HUES64 (cell line): ENCODE measurements around the gene HOXD8.

Source experiments
- H3K27ac ChIP-seq: 2 replicates; pipeline ENCODE4 v1.7.0; 2013; ENCODE audit warnings: low read depth, low read length, inconsistent platforms
- H3K27me3 ChIP-seq: 2 replicates; pipeline ENCODE4 v1.6.1; 2013; ENCODE audit warnings: mild to moderate bottlenecking, low read length; ENCODE audit not compliant: insufficient read depth
- H3K36me3 ChIP-seq: 2 replicates; pipeline ENCODE4 v1.6.1; 2013; ENCODE audit warnings: mild to moderate bottlenecking, low read length; ENCODE audit not compliant: insufficient read depth
- H3K4me1 ChIP-seq: 2 replicates; pipeline ENCODE4 v1.6.1; 2013; ENCODE audit warnings: mild to moderate bottlenecking, low read length, moderate library complexity; ENCODE audit not compliant: insufficient read depth
- H3K4me3 ChIP-seq: 2 replicates; pipeline ENCODE4 v1.5.1; 2013; ENCODE audit warnings: mild to moderate bottlenecking, low read length, moderate library complexity
- H3K9ac ChIP-seq: 2 replicates; pipeline ENCODE4 v1.6.1; 2013; ENCODE audit warnings: mild to moderate bottlenecking, low read depth, low read length
- H3K9me3 ChIP-seq: 2 replicates; pipeline ENCODE4 v1.6.1; 2013; ENCODE audit warnings: low read depth, low read length; ENCODE audit not compliant: insufficient read depth
- WGBS: fragments of 150-250, 120-280 bp; methylation state at CpG from one replicate; pipeline ENCODE4 v1.1.7; 2013; ENCODE audit warnings: missing lambda C conversion rate; 5-methylcytosine and 5-hydroxymethylcytosine counted together

The HOXD8 gene

DNA sequence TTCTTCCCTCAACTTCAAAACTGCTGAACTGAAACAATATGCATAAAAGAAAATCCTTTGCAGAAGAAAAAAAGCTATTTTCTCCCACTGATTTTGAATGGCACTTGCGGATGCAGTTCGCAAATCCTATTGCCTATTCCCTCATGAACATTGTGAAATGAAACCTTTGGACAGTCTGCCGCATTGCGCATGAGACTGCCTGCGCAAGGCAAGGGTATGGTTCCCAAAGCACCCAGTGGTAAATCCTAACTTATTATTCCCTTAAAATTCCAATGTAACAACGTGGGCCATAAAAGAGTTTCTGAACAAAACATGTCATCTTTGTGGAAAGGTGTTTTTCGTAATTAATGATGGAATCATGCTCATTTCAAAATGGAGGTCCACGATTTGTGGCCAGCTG lies 8.4 kb downstream of the HOXD8 start:
- Histone ChIP-seq H3K27ac (no peak overlapping the region), H3K27me3 (peaks cover 100% of the 10 kb centered on the region)
- WGBS: 72% methylated on average over 8 of the region's 8 CpGs

DNA sequence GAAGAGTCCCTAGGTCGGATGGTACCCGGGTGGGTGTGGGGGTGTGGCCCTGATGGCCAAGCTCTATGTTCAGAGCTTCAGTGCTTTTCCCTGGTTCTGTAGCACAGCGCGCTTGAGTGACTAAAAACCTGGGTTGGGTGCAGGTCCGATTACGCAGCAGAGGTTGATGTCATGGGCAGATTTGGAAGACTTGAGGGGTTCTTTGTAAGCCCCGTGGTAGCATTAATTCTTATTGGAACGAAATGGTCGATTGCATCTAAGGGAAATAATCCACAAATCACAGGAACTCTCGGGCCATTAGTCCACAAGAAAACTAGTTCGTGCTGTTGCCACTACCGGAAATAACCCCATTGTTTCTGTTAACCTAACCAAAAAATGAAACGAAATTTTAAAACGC lies 9.0 kb downstream of the HOXD8 start:
- Histone ChIP-seq H3K27me3 (peaks cover 100% of the 10 kb centered on the region), H3K9ac (no peak overlapping the region), H3K36me3 (no peaks in the 10 kb centered on the region), H3K9me3 (no peaks in the 10 kb centered on the region), H3K4me3 (no peak overlapping the region), H3K27ac (no peak overlapping the region), H3K4me1 (no peaks in the 10 kb centered on the region; the same call in 1 of the 2 replicates)
- WGBS: 64% methylated on average over 14 of the region's 14 CpGs

More for the DNA sequence above, 8.4 kb downstream of the HOXD8 start:
- Histone ChIP-seq H3K9ac (no peak overlapping the region), H3K4me1 (no peaks in the 10 kb centered on the region; the same call in 1 of the 2 replicates), H3K36me3 (no peaks in the 10 kb centered on the region), H3K4me3 (no peak overlapping the region), H3K9me3 (no peaks in the 10 kb centered on the region)

DNA sequence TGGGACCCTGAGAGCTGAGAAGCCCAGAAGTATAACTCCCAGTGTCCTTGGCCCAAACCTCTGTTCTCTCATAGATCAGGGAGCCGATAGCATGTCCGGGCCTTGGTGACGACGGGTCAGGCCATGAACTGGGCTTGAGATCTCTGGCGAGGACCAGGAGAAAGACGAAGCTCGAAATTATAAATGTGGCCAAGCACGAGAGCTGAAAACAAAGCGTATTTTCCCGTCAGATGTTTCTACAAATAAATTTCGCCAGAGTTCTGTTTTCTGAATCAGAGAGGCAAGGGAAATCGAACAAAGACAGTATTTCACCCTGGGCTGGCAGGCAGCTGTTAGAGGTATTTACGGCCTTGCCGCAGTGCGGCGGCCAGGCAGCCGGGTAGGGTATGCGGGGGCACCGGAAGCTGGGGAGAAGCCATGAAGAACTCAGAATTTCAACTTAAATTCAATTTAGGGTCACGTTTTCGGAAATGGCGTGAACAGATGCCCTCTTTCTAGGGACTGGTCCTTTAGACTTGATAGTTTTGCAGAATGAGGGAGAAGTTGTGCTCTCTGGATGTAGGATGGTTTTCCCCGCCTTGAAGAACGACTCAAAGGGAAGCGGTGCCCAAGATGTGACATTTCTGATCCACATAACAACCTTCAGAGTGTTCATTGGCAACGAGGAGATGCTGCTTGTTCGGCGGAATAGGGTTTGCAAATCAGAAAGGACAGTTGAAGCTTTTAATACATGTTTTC lies 9.6 kb downstream of the HOXD8 start:
- Histone ChIP-seq H3K27me3 (peaks cover 100% of the 10 kb centered on the region), H3K9me3 (no peaks in the 10 kb centered on the region), H3K36me3 (no peaks in the 10 kb centered on the region), H3K9ac (no peak overlapping the region), H3K27ac (no peak overlapping the region), H3K4me3 (no peak overlapping the region), H3K4me1 (no peaks in the 10 kb centered on the region; the same call in 1 of the 2 replicates)
- 74% methylated on average over 28 of the region's 28 CpGs for WGBS

DNA sequence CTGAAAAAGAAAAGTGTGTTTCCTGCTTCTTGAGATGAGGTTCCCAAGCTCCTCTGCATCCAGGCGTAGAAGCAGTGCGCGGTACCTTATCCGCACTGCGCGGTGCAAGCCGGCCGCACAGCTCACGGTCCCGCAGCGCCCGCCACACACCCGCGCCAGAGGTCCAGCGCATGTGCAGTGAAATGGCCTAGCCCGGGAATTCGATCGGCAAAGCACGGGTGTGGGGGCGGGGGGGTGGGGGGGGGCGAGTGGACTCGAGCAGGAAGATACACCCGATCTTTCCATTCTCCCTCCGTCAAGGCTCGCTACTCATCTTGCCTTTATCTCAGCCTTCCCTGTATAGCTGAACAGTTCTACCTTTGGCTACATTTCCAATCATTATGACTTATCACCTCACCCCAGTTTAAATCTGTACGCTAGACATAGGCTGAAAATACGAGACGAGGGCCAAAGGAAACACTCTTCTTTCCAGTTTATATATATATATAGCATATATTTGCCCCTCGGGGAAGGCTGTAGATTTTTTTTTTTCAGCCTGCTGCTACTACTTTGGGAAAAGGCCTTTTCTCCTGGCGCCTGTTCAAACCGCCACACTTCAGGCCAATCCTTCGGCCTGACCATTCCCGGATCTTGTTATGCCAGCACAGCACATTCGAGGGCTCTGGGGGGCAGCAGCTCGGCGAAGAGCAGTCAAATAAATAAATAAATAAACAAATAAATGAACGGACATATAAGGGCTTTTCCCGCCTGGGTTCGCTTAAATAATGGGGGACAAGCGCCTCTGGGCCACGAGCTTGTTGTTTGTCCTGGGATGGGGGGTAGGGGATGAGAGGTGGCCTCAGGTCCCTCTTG lies 10.4 kb downstream of the HOXD8 start:
- H3K9me3 ChIP-seq: no peaks in the 10 kb centered on the region
- peak overlapping the region; percentile 63; the same call in 1 of the 2 replicates for H3K4me3 ChIP-seq
- H3K4me1 ChIP-seq: no peaks in the 10 kb centered on the region; the same call in 1 of the 2 replicates
- WGBS: 65% methylated on average over 35 of the region's 41 CpGs
- H3K36me3 ChIP-seq: no peaks in the 10 kb centered on the region
- no peak overlapping the region for H3K27ac ChIP-seq
- H3K27me3 ChIP-seq: peaks cover 100% of the 10 kb centered on the region
- no peak overlapping the region for H3K9ac ChIP-seq

DNA sequence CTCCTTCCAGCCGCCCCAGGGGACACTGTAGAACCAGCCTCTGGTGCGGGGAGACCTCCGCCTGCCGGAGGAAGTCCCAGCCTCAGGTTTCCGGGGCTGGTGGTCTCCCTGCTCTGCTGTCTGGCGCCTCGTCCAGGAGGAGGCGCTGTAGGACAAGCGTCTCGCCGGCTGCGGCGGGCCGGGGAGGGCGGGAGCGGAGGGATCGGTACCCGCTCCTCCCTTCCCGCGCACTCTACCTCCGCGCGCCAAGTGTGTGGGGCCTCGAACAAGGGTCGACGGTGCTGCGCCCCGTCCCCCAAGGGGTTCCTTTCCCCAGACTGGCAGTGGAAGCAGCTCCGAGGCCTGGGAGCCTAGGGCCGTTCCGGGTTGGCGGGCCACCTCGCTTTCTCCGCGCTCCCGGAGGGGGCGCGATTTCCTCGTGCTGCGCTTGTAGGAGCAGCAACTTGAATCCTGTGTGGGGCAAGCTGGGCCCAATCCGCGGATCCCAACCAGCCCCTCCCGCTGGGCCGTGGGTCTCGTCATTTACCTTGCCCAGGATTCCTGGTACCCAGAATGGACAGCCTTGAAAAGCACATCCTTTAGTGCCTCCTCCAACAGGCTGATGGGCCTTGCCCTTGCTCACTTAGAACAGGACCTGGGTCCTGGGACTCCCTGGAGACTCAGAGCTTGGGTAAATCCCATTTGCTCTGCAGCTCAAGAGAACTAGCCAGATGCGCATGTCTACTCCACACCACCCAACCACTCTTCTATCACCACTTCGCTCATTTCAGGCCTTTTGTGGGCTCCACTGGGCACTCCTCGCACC lies 11.2 kb downstream of the HOXD8 start:
- peak overlapping the region; percentile 46; the same call in 1 of the 2 replicates for H3K9ac ChIP-seq
- H3K9me3 ChIP-seq: no peaks in the 10 kb centered on the region
- no peaks in the 10 kb centered on the region; the same call in 1 of the 2 replicates for H3K4me1 ChIP-seq
- WGBS: 6% methylated on average over 48 of the region's 48 CpGs
- H3K36me3 ChIP-seq: no peaks in the 10 kb centered on the region
- H3K4me3 ChIP-seq: peak overlapping the region; percentile 63
- peaks cover 100% of the 10 kb centered on the region for H3K27me3 ChIP-seq
- no peak overlapping the region for H3K27ac ChIP-seq

DNA sequence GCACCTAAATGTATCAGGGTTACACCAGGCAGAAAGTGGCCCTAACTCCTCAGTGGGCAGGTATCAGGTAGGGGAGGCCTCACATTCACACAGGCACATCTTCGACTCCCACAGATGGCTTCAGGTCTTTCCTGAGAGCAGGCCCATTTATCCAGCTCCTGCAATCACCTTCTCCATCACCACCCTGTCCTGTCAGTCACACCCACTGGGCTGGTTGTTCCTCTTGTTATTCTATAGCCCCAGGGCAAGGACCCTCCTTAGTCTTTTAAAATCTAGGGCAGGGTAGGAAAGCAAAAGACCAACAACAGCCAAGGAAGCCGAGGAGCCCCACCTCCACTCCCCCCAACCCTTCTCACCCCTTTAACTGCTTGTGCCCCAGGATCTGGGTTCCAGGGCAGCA lies 12.8 kb downstream of the HOXD8 start:
- Histone ChIP-seq H3K4me1 (0 out of 2 replicates have a peak, but pooled peaks cover under 1% of the 10 kb centered on the region), H3K4me3 (no peak overlapping the region), H3K36me3 (no peaks in the 10 kb centered on the region), H3K27ac (no peak overlapping the region), H3K9me3 (no peaks in the 10 kb centered on the region), H3K9ac (no peak overlapping the region), H3K27me3 (peaks cover 100% of the 10 kb centered on the region)
- WGBS: 71% methylated on average over 2 of the region's 2 CpGs

DNA sequence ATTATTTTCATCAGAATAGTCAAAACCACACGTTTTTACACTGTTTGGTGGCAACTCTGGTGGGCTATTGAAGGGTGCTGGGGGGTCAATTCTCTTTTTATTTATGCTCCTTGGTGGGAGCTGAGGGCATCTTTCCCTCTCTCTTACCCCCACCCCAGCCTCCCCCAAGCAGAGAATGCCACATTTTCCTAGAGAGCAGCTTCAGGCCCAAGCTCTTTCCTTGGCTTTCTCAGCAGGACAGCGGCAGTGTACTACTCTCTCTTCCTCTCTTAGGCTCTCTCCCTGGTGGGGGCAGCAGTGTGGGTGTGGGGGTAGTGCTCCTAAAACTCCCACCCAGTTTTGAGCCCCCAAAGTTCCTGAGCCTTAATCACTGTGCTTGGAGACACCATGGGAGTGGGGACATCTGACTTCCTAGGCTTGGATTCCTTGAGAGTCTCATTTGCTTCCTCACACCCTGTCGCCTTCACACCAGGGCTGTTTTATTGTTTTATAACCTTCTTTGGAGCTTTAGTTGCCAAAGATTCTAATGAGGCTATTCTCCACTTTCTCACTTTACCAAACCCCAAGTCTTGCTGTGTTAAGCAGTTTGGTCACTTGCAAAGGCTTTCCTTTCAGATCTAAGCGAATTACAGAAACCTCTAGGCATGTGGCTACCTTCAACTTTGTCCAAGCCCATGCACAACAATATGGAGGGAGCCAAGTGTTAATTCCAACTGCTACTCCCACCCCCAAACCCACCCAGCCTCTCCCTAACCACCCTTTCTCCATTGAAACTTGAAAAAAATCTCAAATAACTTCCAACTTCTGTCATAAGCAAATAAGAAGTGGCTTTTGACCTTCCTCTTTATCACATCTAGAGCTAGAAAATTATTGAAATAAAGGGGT lies 15.8 kb downstream of the HOXD8 start:
- H3K9me3 ChIP-seq: no peaks in the 10 kb centered on the region
- no peak overlapping the region for H3K4me3 ChIP-seq
- 19% methylated on average over 2 of the region's 4 CpGs for WGBS
- H3K27ac ChIP-seq: no peak overlapping the region
- H3K4me1 ChIP-seq: 0 out of 2 replicates have a peak, but pooled peaks cover 2% of the 10 kb centered on the region
- H3K9ac ChIP-seq: no peak overlapping the region
- H3K36me3 ChIP-seq: no peaks in the 10 kb centered on the region
- H3K27me3 ChIP-seq: peaks cover 100% of the 10 kb centered on the region

DNA sequence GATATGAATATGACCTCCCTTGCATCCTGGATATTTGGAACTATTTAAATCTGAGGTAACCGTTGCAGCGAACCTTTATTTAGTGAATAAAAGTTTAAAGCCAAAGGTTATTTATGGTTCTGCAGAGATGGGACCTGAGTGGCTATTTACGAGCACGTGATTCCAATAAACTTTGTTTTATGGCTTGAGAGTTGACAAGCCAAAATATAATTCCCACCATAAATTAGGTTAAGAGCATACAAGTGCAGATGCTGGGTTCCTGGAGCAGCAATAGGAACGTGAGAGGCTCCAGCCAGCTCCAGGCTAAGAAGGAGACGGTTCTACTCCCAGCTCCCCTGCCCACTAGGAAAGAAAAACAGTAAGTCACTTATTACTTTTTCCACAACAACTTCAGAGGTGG lies 16.6 kb downstream of the HOXD8 start:
- no peaks in the 10 kb centered on the region for H3K36me3 ChIP-seq
- H3K27ac ChIP-seq: no peak overlapping the region
- 57% methylated on average over 5 of the region's 6 CpGs for WGBS
- H3K9ac ChIP-seq: no peak overlapping the region
- H3K4me1 ChIP-seq: 0 out of 2 replicates have a peak, but pooled peaks cover 2% of the 10 kb centered on the region
- no peaks in the 10 kb centered on the region for H3K9me3 ChIP-seq
- peaks cover 100% of the 10 kb centered on the region for H3K27me3 ChIP-seq
- no peak overlapping the region for H3K4me3 ChIP-seq

DNA sequence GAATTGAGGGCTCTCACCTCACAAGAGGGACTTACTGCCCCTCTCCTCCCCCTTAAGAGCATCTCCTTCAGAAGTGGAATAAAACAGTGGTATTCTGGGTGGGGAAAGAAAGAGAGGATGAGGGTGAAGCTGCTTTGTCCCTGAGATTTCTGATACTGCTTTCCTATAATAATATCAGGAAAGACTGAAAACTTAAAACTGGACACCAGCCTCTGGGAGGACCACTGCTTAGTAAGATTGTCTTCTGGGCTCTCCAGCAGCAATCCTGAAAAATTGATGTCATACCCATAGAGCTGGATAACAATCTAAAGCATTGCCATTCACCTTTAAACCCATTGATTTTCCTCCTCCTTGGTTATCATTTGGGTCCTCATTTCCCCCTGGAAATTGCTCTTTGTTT lies 17.1 kb downstream of the HOXD8 start:
- H3K27me3 ChIP-seq: peaks cover 100% of the 10 kb centered on the region
- no peak overlapping the region for H3K4me3 ChIP-seq
- H3K36me3 ChIP-seq: no peaks in the 10 kb centered on the region
- H3K4me1 ChIP-seq: 0 out of 2 replicates have a peak, but pooled peaks cover 2% of the 10 kb centered on the region
- H3K9ac ChIP-seq: no peak overlapping the region
- no peaks in the 10 kb centered on the region for H3K9me3 ChIP-seq
- H3K27ac ChIP-seq: no peak overlapping the region

DNA sequence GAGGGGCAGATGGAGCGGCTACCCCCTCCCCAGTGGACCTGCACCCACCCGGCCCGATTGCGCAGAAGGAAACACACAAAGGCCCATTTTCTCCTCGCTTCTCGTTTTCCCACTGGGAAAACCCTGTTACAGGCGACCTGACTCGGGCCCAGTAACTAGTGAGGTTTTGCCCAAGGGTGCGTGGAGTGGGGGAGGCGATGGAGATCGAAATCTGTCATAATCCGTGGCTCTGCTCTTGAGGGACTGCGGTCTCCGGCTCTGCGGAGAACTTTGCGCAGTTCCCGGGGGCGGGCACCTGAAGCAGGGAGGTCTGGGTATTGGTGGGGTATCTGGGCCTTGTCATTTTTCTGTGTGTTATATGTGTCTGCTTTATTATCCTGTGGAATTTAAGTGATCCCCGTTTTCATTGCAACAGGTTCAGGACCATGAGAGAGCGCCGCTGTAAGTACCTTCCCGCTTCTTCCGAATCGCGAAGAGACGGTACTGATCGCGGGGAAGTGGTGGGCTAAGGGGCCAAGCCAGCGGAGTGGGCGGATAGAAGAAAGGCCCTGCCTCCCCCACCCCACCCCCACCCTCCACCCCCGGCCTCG lies 17.8 kb downstream of the HOXD8 start:
- Histone ChIP-seq H3K36me3 (no peaks in the 10 kb centered on the region), H3K27me3 (peaks cover 100% of the 10 kb centered on the region), H3K9me3 (no peaks in the 10 kb centered on the region), H3K27ac (no peak overlapping the region), H3K9ac (no peak overlapping the region), H3K4me3 (no peak overlapping the region), H3K4me1 (0 out of 2 replicates have a peak, but pooled peaks cover 2% of the 10 kb centered on the region)
- WGBS: 17% methylated on average over 29 of the region's 32 CpGs
